Erythroblast (primary cell): ENCODE data around the gene KRTAP9-2.

Experiments
- GATA1 ChIP-seq: IDR thresholded peaks from 2 replicates; pipeline ENCODE4 v1.6.1; 2011; ENCODE audit warnings: low read depth, mild to moderate bottlenecking, control low read depth, low read length, moderate library complexity
- POLR2A ChIP-seq: IDR thresholded peaks from 2 replicates; pipeline ENCODE4 v1.6.1; 2011; ENCODE audit warnings: mild to moderate bottlenecking, low read length

DNA sequence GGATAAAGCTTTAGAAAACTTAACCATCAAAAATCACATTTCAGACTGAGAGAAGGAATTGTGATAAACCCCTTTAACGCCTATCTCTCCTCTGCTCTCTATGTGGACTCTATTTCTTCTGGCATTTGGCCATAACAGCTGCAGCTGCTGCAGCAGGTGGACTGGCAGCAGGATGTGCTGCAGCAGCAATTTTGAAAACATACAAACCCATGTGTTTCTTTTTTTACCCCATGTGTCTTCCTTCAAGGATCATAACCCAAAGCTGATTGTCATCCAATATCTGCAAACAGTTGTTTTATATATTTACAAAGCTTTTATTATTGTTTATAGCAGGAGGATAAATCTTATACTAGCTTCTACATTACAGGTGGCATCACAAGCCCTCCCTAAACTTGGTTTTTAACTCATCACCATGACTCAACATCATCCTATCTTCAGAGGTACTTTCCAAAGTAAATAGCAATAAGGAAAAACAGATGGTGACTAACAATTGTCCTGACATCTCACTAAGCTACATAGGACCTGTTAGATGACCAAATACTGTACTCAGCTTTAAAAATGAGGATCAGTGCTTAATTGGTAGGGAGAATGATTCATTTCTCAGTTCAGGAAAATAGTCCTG, 14.5 kb upstream of the KRTAP9-2 start:
- TF ChIP-seq POLR2A = no peak
- TF ChIP-seq GATA1 = no peak
